Umbilical cord (tissue), 2 donors: ENCODE measurements around the gene TMEM233. TPM values are rescaled to one million over a fixed set of nuclear protein-coding genes. Genes with fewer than 3 reads are reported as not detected.

Experiments
- DNase-seq: peaks from one replicate; pipeline ENCODE4 v3.0.0-alpha.2; 2015; ENCODE audit warnings: low spot score
- total RNA-seq: library from RNA; depleted of rRNA; stranded (reverse); fragments of >200 nt; gene quantifications from one replicate; pipeline ENCODE4 v1.2.3, GENCODE V29; 2014; ENCODE audit warnings: low replicate concordance; ENCODE audit not compliant: insufficient read depth

Gene TMEM233
- total RNA-seq, 1 donor from 2014 or later, result 1.7 TPM

- DNase-seq, result no peak
These were observed 88.4 kb downstream of the TMEM233 start for GRCh38 chr12:119681728-119682638.

DNA sequence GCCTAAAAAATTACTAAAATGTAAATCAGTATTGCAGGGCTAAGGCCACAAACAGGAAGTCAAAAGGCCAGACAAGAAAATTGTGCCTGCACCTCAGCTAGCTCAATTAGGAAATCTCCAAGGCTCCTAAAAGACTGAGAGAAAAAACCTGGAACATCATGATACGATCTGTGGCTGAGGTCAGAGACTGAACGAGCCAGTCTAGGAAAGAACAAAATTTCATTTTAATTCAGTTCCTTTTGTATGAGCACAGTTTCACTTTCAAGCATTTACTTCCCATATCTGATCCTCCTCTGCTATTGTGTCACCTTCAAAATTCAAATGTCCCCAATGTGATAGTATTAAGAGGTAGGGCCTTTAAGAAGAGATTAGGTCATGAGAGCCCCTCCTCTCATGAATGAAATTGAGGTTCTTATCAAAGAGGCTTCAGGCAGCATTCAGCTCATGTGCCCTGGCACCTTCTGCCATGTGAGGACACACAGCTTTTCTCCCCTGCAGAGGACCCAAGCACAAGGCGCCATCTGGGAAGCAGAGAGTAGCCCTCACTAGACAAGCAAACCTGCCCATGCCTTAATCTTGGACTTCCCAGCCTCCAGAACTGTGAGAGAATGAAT is 89.2 kb downstream of the TMEM233 start:
- no peak for DNase-seq

GRCh38 chr12:119683413-119683812 is 89.8 kb downstream of the TMEM233 start:
- DNase-seq, result no peak

- DNase-seq, result no peak
These were observed 90.2 kb downstream of the TMEM233 start for GRCh38 chr12:119683816-119684215.

GRCh38 chr12:119684711-119685369 is 91.3 kb downstream of the TMEM233 start:
- no peak for DNase-seq

DNA sequence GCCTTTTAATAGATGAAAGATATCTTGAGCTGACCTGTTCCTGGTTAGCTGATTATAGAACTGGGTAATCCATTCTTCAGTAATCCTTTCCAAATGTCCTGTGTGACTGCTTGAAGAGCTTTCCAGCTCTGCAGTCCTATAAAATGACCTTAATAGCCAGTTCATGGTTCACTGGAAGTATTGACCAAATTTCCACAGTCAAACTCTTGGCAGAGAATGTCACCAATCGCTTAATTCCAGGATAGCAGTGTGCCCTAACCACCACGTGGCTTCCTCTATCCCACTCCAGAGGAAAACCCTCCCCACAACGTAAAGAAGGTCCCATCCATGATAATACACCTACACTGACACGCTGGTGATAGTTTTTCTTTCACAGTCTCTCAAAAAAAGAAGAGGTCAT is 91.8 kb downstream of the TMEM233 start:
- no peak for DNase-seq

DNA sequence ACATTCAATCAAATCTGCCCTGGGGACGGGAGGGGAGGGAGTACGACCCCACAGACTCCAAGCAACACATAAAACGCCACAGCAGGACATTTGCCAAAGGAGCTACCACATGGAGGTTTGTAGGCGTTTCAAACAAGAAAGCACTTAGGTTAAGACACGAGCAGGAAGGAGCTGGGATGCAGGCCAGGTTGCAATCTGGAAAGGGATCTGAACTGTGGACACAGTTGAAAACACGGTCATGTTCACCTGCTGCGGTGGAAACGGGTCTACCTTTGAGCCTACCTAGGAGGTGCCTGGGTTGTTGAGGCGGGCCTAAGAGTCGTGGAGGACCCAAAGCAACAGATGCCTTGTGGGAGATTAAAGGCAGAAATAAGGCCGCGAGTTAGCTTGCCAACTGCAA is 92.8 kb downstream of the TMEM233 start:
- DNase-seq, result no peak

- no peak for DNase-seq
These were observed 93.2 kb downstream of the TMEM233 start for GRCh38 chr12:119686776-119687175.

- no peak for DNase-seq
These were observed 93.8 kb downstream of the TMEM233 start for GRCh38 chr12:119687406-119687805.

GRCh38 chr12:119687879-119688278 is 94.3 kb downstream of the TMEM233 start:
- no peak for DNase-seq

DNA sequence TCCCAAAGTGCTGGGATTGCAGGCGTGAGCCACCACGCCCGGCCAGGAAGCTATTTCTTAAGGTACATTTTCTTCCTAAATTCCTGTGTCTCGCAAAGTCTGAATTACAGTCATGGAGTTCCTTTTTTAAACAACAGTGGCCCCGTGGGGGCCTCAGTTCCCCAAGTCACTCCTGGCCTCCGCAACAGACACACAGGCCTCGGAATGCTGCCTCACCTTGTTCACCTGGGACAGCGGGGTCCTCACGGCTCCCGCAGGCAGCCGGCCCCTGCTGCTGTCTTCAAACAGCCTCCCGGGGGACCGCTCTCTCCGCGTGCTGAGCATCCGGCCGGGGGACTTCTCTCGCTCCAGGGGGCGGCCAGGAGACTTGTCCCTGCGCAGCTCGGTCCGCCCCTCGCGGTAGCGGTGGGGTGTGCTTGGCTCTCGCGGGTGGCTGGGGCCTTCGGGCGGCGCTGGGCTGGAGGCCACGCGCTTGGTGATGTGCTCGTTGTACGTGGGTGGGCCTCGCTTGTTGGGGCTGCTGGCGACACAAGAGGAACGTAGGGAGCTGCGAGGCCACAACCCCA is 96.4 kb downstream of the TMEM233 start:
- no peak for DNase-seq

GRCh38 chr12:119691202-119691810 is 97.7 kb downstream of the TMEM233 start:
- no peak for DNase-seq

- DNase-seq, result no peak
These were observed 98.8 kb downstream of the TMEM233 start for GRCh38 chr12:119692410-119692809.

Other genes with a start within 250 kb of the TMEM233 start
- 16.1 TPM for gene PRKAB1, start 74.4 kb downstream of the TMEM233 start, total RNA-seq